Measurements from ENCODE around the gene TMEM236. TPM values are rescaled to one million over a fixed set of nuclear protein-coding genes. Genes with fewer than 3 reads are reported as not detected.

Gene TMEM236
- total RNA-seq, 2 donors from 2014 or later = 0.07 TPM; not detected in 1

- no peak overlapping the region for H3K4me3 Mint-ChIP-seq
- no peaks in the 10 kb centered on the region for H3K36me3 Mint-ChIP-seq (ENCODE audit: low read depth)
- H3K9me3 ChIP-seq (ENCODE audit: control insufficient read depth, low read length, poor library complexity, severe bottlenecking) = no peaks in the 10 kb centered on the region
- H3K27ac Mint-ChIP-seq = peak overlapping the region; percentile 11
- H3K27me3 Mint-ChIP-seq = no peaks in the 10 kb centered on the region
- ATAC-seq (no peak), DNase-seq (no peak)
- no peaks in the 10 kb centered on the region for H3K4me1 Mint-ChIP-seq
These were observed 20.5 kb upstream of the TMEM236 start for GRCh38 chr10:17731331-17732020.

DNA sequence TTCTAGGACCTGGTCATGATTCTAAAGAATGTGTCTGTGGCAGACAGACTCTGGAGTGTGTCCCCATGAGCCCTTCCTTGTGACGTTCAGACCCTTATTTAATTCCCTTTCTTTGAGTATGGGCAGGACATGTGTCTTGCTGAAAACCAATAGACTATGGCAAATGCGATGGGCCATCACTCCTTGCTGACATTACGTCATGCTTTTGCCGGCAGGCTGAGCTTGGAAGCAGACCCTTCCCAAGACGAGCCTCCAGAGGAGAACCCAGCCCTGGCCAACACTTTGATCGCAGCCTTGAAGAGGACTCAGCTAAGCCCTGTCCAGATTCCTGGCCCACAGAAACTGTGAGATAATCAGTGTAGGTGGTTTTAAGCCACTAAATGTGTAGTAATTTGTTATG is 18.4 kb upstream of the TMEM236 start:
- no peak for DNase-seq
- no peak overlapping the region for H3K27ac Mint-ChIP-seq
- no peak for ATAC-seq
- H3K36me3 Mint-ChIP-seq (ENCODE audit: low read depth) = no peaks in the 10 kb centered on the region
- no peak overlapping the region for H3K4me3 Mint-ChIP-seq
- H3K4me1 Mint-ChIP-seq = peaks cover 2% of the 10 kb centered on the region
- no peaks in the 10 kb centered on the region for H3K9me3 ChIP-seq (ENCODE audit: control insufficient read depth, low read length, poor library complexity, severe bottlenecking)
- H3K27me3 Mint-ChIP-seq = no peaks in the 10 kb centered on the region

DNA sequence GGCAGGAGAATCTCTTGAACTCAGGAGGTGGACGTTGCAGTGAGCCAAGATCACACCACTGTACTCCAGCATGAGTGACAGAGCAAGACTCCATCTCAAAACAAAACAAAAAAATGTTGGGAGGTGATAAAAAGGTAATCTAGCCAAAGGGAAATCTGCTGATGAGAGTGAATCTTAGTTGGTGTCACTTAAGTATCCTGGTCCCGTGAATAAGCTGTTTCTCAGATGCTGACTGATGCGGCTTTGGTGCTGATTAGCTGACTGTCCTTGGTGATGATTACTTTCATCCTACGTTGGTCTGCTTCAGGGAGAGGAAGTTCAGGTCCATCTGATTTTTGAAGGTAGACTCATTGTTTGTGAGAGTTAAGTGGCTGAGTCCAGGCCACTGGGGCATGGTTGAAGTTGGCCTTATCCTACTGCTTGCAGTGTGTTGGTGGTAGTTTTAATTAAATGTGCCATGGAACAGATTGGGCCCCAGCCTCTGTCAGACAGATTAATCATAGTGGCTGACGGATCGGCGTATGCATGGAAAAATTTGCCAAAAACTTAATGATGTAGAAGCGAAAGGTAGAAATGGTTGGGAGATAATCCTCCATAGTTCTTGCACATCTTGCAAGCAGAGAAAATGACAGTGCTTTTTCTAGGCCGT is 17.4 kb upstream of the TMEM236 start:
- no peaks in the 10 kb centered on the region for H3K9me3 ChIP-seq (ENCODE audit: control insufficient read depth, low read length, poor library complexity, severe bottlenecking)
- Mint-ChIP-seq H3K36me3 (ENCODE audit: low read depth) (no peaks in the 10 kb centered on the region), H3K27me3 (no peaks in the 10 kb centered on the region), H3K4me1 (peaks cover 2% of the 10 kb centered on the region), H3K4me3 (no peak overlapping the region), H3K27ac (no peak overlapping the region)
- ATAC-seq = no peak
- DNase-seq = no peak

DNA sequence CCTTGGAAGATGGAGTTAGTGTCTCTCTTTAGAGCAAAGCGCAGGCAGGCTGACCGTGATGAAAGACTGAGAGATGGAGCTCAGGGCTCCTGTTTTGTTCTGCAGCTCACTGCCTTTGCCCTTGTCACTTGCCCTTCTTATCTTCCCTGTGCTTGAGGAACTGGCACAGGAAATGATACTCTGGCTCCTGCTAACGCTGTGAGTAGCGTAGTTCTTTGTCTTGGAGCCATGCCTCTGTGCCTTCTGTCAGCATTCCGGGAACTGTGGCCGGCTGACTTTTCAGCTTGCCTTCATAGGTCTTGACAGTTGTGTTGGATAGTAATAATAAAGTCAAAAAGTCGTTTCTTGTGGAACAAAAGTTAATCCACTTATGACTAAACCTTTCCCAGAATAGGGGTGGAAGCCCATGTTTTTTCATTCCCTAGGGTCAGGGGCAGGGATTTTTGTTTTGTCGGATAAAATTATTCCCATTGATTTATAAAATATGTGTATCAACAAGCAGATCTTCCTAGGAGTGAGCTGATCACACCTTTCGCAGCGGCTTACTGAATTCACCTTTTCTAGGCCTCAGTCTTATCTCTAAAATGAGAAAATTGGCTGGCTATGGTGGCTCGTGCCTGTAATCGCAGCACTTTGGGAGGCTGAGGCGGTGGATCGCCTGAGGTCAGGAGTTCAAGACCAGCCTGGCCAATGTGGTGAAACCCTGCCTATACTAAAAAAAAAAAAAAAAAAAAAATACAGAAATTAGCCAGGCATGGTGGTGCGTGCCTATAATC is 16.6 kb upstream of the TMEM236 start:
- Mint-ChIP-seq H3K27ac (no peak overlapping the region), H3K4me3 (no peak overlapping the region), H3K36me3 (ENCODE audit: low read depth) (no peaks in the 10 kb centered on the region), H3K27me3 (no peaks in the 10 kb centered on the region), H3K4me1 (peaks cover 2% of the 10 kb centered on the region)
- no peaks in the 10 kb centered on the region for H3K9me3 ChIP-seq (ENCODE audit: control insufficient read depth, low read length, poor library complexity, severe bottlenecking)
- DNase-seq (no peak), ATAC-seq (no peak)

DNA sequence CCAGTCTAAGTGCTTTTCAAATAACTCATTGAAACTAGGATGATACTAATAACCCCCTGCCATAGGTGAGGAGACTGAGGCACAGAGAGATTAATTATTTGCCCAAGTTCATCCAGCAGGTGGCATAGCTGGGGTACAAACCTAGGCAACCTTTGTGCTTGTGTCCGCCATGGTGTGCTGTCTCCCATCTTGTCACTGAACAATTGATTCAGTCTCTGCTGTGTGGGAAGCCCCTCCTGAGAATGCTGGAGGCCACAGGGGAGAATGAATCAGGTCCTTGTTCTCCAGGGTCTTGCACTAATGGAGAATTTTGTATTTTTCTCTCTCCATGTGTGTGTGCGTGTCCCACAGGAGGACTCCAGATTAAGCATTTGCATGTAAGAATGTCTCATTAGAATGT is 15.8 kb upstream of the TMEM236 start:
- DNase-seq (no peak), ATAC-seq (no peak)
- Mint-ChIP-seq H3K27me3 (no peaks in the 10 kb centered on the region), H3K4me3 (no peak overlapping the region), H3K4me1 (peaks cover 2% of the 10 kb centered on the region), H3K36me3 (ENCODE audit: low read depth) (no peaks in the 10 kb centered on the region), H3K27ac (no peak overlapping the region)
- H3K9me3 ChIP-seq (ENCODE audit: control insufficient read depth, low read length, poor library complexity, severe bottlenecking) = no peaks in the 10 kb centered on the region

- no peaks in the 10 kb centered on the region for H3K27me3 Mint-ChIP-seq
- H3K9me3 ChIP-seq (ENCODE audit: control insufficient read depth, low read length, poor library complexity, severe bottlenecking) = no peaks in the 10 kb centered on the region
- no peak overlapping the region for H3K27ac Mint-ChIP-seq
- peaks cover 2% of the 10 kb centered on the region for H3K4me1 Mint-ChIP-seq
- H3K4me3 Mint-ChIP-seq = no peak overlapping the region
- no peaks in the 10 kb centered on the region for H3K36me3 Mint-ChIP-seq (ENCODE audit: low read depth)
- peak; percentile 51 for ATAC-seq
- no peak for DNase-seq
These were observed 14.7 kb upstream of the TMEM236 start for GRCh38 chr10:17737027-17737965.

- Mint-ChIP-seq H3K27me3 (no peaks in the 10 kb centered on the region), H3K36me3 (ENCODE audit: low read depth) (no peaks in the 10 kb centered on the region), H3K4me3 (no peak overlapping the region), H3K4me1 (peaks cover 5% of the 10 kb centered on the region), H3K27ac (no peak overlapping the region)
- DNase-seq (no peak), ATAC-seq (no peak)
- no peaks in the 10 kb centered on the region for H3K9me3 ChIP-seq (ENCODE audit: control insufficient read depth, low read length, poor library complexity, severe bottlenecking)
These were observed 11.3 kb upstream of the TMEM236 start for GRCh38 chr10:17740668-17741067.

DNA sequence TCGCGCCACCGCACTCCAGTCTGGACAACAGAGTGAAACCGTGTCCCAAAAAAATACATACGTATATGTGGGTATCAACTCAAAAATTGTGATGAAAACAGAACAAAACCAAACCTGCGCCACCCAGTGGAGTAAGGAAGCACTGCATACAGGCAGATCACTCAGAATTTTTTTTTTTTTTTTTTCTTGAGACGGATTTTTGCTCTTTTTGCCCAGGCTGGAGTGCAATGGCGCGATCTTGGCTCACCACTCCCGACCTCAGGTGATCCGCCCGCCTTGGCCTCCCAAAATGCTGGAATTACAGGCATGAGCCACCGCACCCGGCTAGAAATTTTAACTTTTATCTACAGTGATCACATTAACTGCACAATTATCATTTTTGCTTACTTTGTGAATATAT is 9.1 kb upstream of the TMEM236 start:
- Mint-ChIP-seq H3K36me3 (ENCODE audit: low read depth) (no peaks in the 10 kb centered on the region), H3K27me3 (no peaks in the 10 kb centered on the region), H3K4me3 (no peak overlapping the region), H3K4me1 (peaks cover 3% of the 10 kb centered on the region), H3K27ac (no peak overlapping the region)
- peak; percentile 45 to 65 (median 52) for DNase-seq
- ATAC-seq = peak; percentile 74
- no peaks in the 10 kb centered on the region for H3K9me3 ChIP-seq (ENCODE audit: control insufficient read depth, low read length, poor library complexity, severe bottlenecking)

GRCh38 chr10:17743437-17743836 is 8.6 kb upstream of the TMEM236 start:
- Mint-ChIP-seq H3K36me3 (ENCODE audit: low read depth) (no peaks in the 10 kb centered on the region), H3K4me1 (peaks cover 3% of the 10 kb centered on the region), H3K27me3 (no peaks in the 10 kb centered on the region), H3K27ac (peak overlapping the region; percentile 19), H3K4me3 (no peak overlapping the region)
- ATAC-seq = no peak
- no peak for DNase-seq
- no peaks in the 10 kb centered on the region for H3K9me3 ChIP-seq (ENCODE audit: control insufficient read depth, low read length, poor library complexity, severe bottlenecking)

- no peak overlapping the region for H3K4me3 Mint-ChIP-seq
- H3K4me1 Mint-ChIP-seq = peaks cover 3% of the 10 kb centered on the region
- H3K27me3 Mint-ChIP-seq = no peaks in the 10 kb centered on the region
- H3K27ac Mint-ChIP-seq = no peak overlapping the region
- ATAC-seq (no peak), DNase-seq (no peak)
- no peaks in the 10 kb centered on the region for H3K9me3 ChIP-seq (ENCODE audit: control insufficient read depth, low read length, poor library complexity, severe bottlenecking)
- no peaks in the 10 kb centered on the region for H3K36me3 Mint-ChIP-seq (ENCODE audit: low read depth)
These were observed 7.6 kb upstream of the TMEM236 start for GRCh38 chr10:17744341-17744861.

- Mint-ChIP-seq H3K4me3 (peak overlapping the region; percentile 61), H3K36me3 (ENCODE audit: low read depth) (no peaks in the 10 kb centered on the region), H3K4me1 (peaks cover 6% of the 10 kb centered on the region), H3K27me3 (no peaks in the 10 kb centered on the region), H3K27ac (peak overlapping the region; percentile 60)
- H3K9me3 ChIP-seq (ENCODE audit: control insufficient read depth, low read length, poor library complexity, severe bottlenecking) = no peaks in the 10 kb centered on the region
- no peak for DNase-seq
- no peak for ATAC-seq
These were observed 4.0 kb upstream of the TMEM236 start for GRCh38 chr10:17747883-17748550.

- Mint-ChIP-seq H3K4me3 (no peak overlapping the region), H3K4me1 (peaks cover 5% of the 10 kb centered on the region), H3K27ac (no peak overlapping the region), H3K27me3 (peaks cover 5% of the 10 kb centered on the region), H3K36me3 (ENCODE audit: low read depth) (no peaks in the 10 kb centered on the region)
- no peak for ATAC-seq
- H3K9me3 ChIP-seq (ENCODE audit: control insufficient read depth, low read length, poor library complexity, severe bottlenecking) = no peaks in the 10 kb centered on the region
- DNase-seq = no peak
These were observed 2.1 kb upstream of the TMEM236 start for GRCh38 chr10:17749890-17750289.
